ENCODE data around the gene GRIA4. TPM values are rescaled to one million over a fixed set of nuclear protein-coding genes. Genes with fewer than 3 reads are reported as not detected.
"Not testable (repeated sequence)": the region's sequence is repeated elsewhere in the genome, so short reads cannot be mapped to it uniquely, and the experiment has no call there.

GRIA4 gene
- total RNA-seq, 4 donors from 2014 or later, result not detected

GRCh38 chr11:106001304-106002012, 391.6 kb downstream of the GRIA4 start:
- ATAC-seq (ENCODE audit: low FRiP score), result no peak
- no peak for TF ChIP-seq CTCF (IDR thresholded peaks at IDR 0.05)

DNA sequence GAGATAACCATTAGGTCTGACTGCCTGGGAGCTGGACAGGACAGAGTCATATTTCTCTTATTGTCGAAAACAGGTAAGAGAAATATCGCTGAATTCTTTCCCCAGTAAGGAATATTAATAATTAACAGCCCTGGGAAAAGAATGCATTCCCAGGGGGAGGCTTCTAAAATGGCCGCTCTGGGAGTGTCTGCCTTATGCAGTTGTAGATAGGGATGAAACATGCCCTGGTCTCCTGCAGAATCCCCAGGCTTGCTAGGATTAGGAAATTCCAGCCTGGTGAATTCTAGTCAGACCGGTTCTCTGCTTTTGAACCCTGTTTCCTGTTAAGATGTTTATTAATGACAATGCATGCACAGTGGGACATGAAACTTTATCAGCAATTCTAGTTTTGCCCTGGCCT, 393.2 kb downstream of the GRIA4 start:
- not testable (repeated sequence) for ATAC-seq (ENCODE audit: low FRiP score); DNase-seq (ENCODE audit: low spot score)

More at GRCh38 chr11:106001304-106002012, 391.6 kb downstream of the GRIA4 start:
- no peak for DNase-seq (ENCODE audit: low spot score)

DNA sequence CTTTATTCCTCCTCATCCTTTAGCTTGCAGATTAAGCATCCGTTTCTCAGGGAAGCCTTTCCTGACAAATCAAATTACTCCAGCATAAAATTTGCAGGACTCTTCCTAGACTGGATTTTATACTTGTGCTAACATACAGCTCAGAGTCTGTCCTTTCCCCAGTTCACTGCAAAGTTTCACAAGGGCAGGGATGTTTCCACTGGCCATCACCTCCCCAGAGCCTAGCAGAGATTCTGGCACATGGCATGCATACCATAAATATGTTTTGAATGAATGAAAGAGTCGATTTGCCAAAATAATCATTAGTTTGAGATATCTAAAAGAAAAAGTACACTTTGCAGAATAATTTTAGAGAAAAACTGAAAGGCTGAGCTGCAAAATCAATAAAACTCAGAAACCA, 401.6 kb downstream of the GRIA4 start:
- DNase-seq (ENCODE audit: low spot score), result no peak
- no peak for ATAC-seq (ENCODE audit: low FRiP score)
- TF ChIP-seq CTCF (IDR thresholded peaks at IDR 0.05), result no peak

- no peak for TF ChIP-seq CTCF (IDR thresholded peaks at IDR 0.05)
- ATAC-seq (ENCODE audit: low FRiP score) (no peak), DNase-seq (ENCODE audit: low spot score) (no peak)
Observed at GRCh38 chr11:106012744-106013143, 402.9 kb downstream of the GRIA4 start.

- ATAC-seq (ENCODE audit: low FRiP score) (no peak), DNase-seq (ENCODE audit: low spot score) (no peak)
- TF ChIP-seq CTCF (IDR thresholded peaks at IDR 0.05), result no peak
Observed at GRCh38 chr11:106014035-106014434, 404.2 kb downstream of the GRIA4 start.

GRCh38 chr11:106014620-106015019, 404.7 kb downstream of the GRIA4 start:
- TF ChIP-seq CTCF (IDR thresholded peaks at IDR 0.05), result no peak
- no peak for DNase-seq (ENCODE audit: low spot score)
- no peak for ATAC-seq (ENCODE audit: low FRiP score)

- no peak for TF ChIP-seq CTCF (IDR thresholded peaks at IDR 0.05)
- ATAC-seq (ENCODE audit: low FRiP score), result no peak
- no peak for DNase-seq (ENCODE audit: low spot score)
Observed at GRCh38 chr11:106015066-106015465, 405.2 kb downstream of the GRIA4 start.
